D721Med (cell line): ENCODE results near the gene OPCML.

Experiments used
- DNase-seq: peaks from one replicate; pipeline ENCODE4 v3.0.0; 2011; ENCODE audit warnings: low spot score; ENCODE audit not compliant: insufficient read length
- FAIRE-seq: peaks from 2 replicates; lab custom pipeline; 2011; peaks lifted over from hg19 to GRCh38; lab: Jason Lieb, UNC
- CTCF ChIP-seq: IDR thresholded peaks from 2 replicates; pipeline ENCODE4 v1.5.1; 2012; ENCODE audit warnings: mild to moderate bottlenecking, control low read depth; ENCODE audit not compliant: insufficient read depth; ENCODE audit errors: missing control alignments

The OPCML gene

GRCh38 chr11:133323354-133323753 lies 208.9 kb downstream of the OPCML start:
- TF ChIP-seq CTCF = no peak
- FAIRE-seq = no peak
- no peak for DNase-seq

- no peak for DNase-seq
- TF ChIP-seq CTCF = no peak
- no peak for FAIRE-seq
These were observed 214.1 kb downstream of the OPCML start for GRCh38 chr11:133318221-133318620.

GRCh38 chr11:133311230-133311629 lies 221.1 kb downstream of the OPCML start:
- no peak for DNase-seq
- TF ChIP-seq CTCF = no peak
- FAIRE-seq = no peak

GRCh38 chr11:133306019-133306418 lies 226.3 kb downstream of the OPCML start:
- DNase-seq (no peak), FAIRE-seq (no peak)
- TF ChIP-seq CTCF = no peak

GRCh38 chr11:133305208-133305956 lies 226.9 kb downstream of the OPCML start:
- FAIRE-seq (no peak), DNase-seq (no peak)
- no peak for TF ChIP-seq CTCF

- FAIRE-seq = no peak
- no peak for TF ChIP-seq CTCF
- DNase-seq = no peak
These were observed 229.0 kb downstream of the OPCML start for GRCh38 chr11:133303262-133303661.

- FAIRE-seq = no peak
- TF ChIP-seq CTCF = no peak
- DNase-seq = no peak
These were observed 230.2 kb downstream of the OPCML start for GRCh38 chr11:133302056-133302455.
